ENCODE results near the gene SLC25A5.
"Not testable (repeated sequence)": the region's sequence is repeated elsewhere in the genome, so short reads cannot be mapped to it uniquely, and the experiment has no call there.

SLC25A5 gene

GRCh38 chrX:119492463-119492862 lies 24.2 kb downstream of the SLC25A5 start:
- CTCF ChIA-PET = interaction anchor here (2.3 kb wide), 1 partner anchor 20 kb away, joined by 9 read pairs; no protein-coding TSS in a partner anchor
- DNase-seq (ENCODE audit: low spot score) = no peak
- POLR2A ChIA-PET (ENCODE audit: low non-redundant PET) = no interaction called here
- no peak overlapping the region for H3K27ac ChIP-seq
- TF ChIP-seq CTCF (conservative IDR thresholded peaks at IDR 0.05; ENCODE audit: low read depth) = no peak

- not testable (repeated sequence) for DNase-seq (ENCODE audit: low spot score)
- peak overlapping the region; percentile 80 for H3K27ac ChIP-seq
- ChIA-PET CTCF (interaction anchor here (1.5 to 1.8 kb wide), 2 partner anchors 11 to 18 kb away, joined by 13 to 14 read pairs; no protein-coding TSS in a partner anchor), POLR2A (ENCODE audit: low non-redundant PET) (interaction anchor here (0.6 to 1.3 kb wide), 3 partner anchors 9 to 25 kb away, joined by 3 to 8 read pairs (median 5); no protein-coding TSS in a partner anchor)
These were observed 25.7 kb downstream of the SLC25A5 start for GRCh38 chrX:119493851-119494495.

GRCh38 chrX:119495734-119496726 lies 27.8 kb downstream of the SLC25A5 start:
- ChIA-PET CTCF (interaction anchor here (1.1 kb wide), 1 partner anchor 16 kb away, joined by 5 read pairs; no protein-coding TSS in a partner anchor), POLR2A (ENCODE audit: low non-redundant PET) (no interaction called here)
- peak overlapping the region; percentile 80 for H3K27ac ChIP-seq

GRCh38 chrX:119497185-119497584 lies 28.9 kb downstream of the SLC25A5 start:
- POLR2A ChIA-PET (ENCODE audit: low non-redundant PET) = no interaction called here
- DNase-seq (ENCODE audit: low spot score) = no peak
- no peak for TF ChIP-seq CTCF (conservative IDR thresholded peaks at IDR 0.05; ENCODE audit: low read depth)
- no peak overlapping the region for H3K27ac ChIP-seq
- CTCF ChIA-PET = no interaction called here

More at GRCh38 chrX:119495734-119496726, 27.8 kb downstream of the SLC25A5 start:
- TF ChIP-seq CTCF (conservative IDR thresholded peaks at IDR 0.05; ENCODE audit: low read depth) = no peak
- no peak for DNase-seq (ENCODE audit: low spot score)

- H3K27ac ChIP-seq = peak overlapping the region; percentile 97
- no peak for DNase-seq (ENCODE audit: low spot score)
- CTCF ChIA-PET = interaction anchor here (0.6 to 1.2 kb wide), 2 partner anchors 11 to 12 kb away, joined by 3 to 5 read pairs; no protein-coding TSS in a partner anchor
- POLR2A ChIA-PET (ENCODE audit: low non-redundant PET) = no interaction called here
- no peak for TF ChIP-seq CTCF (conservative IDR thresholded peaks at IDR 0.05; ENCODE audit: low read depth)
These were observed 32.0 kb downstream of the SLC25A5 start for GRCh38 chrX:119500061-119500800.

- TF ChIP-seq CTCF (conservative IDR thresholded peaks at IDR 0.05; ENCODE audit: low read depth) = no peak
- CTCF ChIA-PET = no interaction called here
- POLR2A ChIA-PET (ENCODE audit: low non-redundant PET) = no interaction called here
- H3K27ac ChIP-seq = peak overlapping the region; percentile 97
- no peak for DNase-seq (ENCODE audit: low spot score)
These were observed 33.4 kb downstream of the SLC25A5 start for GRCh38 chrX:119501511-119502148.

All from RWPE1 (cell line).